ENCODE data around the gene CHD2.
"Not testable (repeated sequence)": the region's sequence is repeated elsewhere in the genome, so short reads cannot be mapped to it uniquely, and the experiment has no call there.

The CHD2 gene

GRCh38 chr15:92899948-92900730 lies at the start of gene CHD2:
Gene CHD2, plus strand, starts transcription at chr15:92900324. Its CDS starts 914 bp downstream, at chr15:92901238.
- no peaks in the 10 kb centered on the region for H3K9me3 ChIP-seq (ENCODE audit: control insufficient read depth in 2 of 2, low read length in 2 of 2)
- H3K4me3 ChIP-seq (ENCODE audit: low read length in 2 of 2) = peak within 1 kb of the TSS; percentile 79 to 95
- H3K9ac ChIP-seq (ENCODE audit: low read length in 2 of 2) = peak within 1 kb of the TSS; percentile 92 to 95
- no peaks in the 10 kb centered on the region for H3K27me3 ChIP-seq (ENCODE audit: control insufficient read depth in 1 of 2, insufficient read depth in 2 of 2, low read length in 2 of 2)
- peaks cover 8% of the 10 kb centered on the region for H3K4me1 ChIP-seq (ENCODE audit: control insufficient read depth, insufficient read depth, low read length)
- H3K36me3 ChIP-seq (ENCODE audit: control insufficient read depth in 2 of 2, insufficient read depth in 2 of 2, low read length in 2 of 2) = peaks cover 0 to 16% of the 10 kb centered on the region in 2 donors
- H3K27ac ChIP-seq (ENCODE audit: low read length) = peak within 1 kb of the TSS; percentile 84

GRCh38 chr15:92853222-92853621 lies 46.9 kb upstream of the CHD2 start:
- H3K36me3 ChIP-seq (ENCODE audit: control insufficient read depth in 2 of 2, insufficient read depth in 2 of 2, low read length in 2 of 2) = no peaks in the 10 kb centered on the region
- H3K27me3 ChIP-seq (ENCODE audit: control insufficient read depth in 1 of 2, insufficient read depth in 2 of 2, low read length in 2 of 2) = no peaks in the 10 kb centered on the region
- no peak overlapping the region for H3K9ac ChIP-seq (ENCODE audit: low read length in 2 of 2)
- H3K9me3 ChIP-seq (ENCODE audit: control insufficient read depth in 2 of 2, low read length in 2 of 2) = no peaks in the 10 kb centered on the region
- no peak overlapping the region for H3K4me3 ChIP-seq (ENCODE audit: low read length in 2 of 2)
- no peak overlapping the region for H3K27ac ChIP-seq (ENCODE audit: low read length)
- H3K4me1 ChIP-seq (ENCODE audit: control insufficient read depth, insufficient read depth, low read length) = no peaks in the 10 kb centered on the region

- Histone ChIP-seq H3K36me3 (ENCODE audit: control insufficient read depth in 2 of 2, insufficient read depth in 2 of 2, low read length in 2 of 2) (no peaks in the 10 kb centered on the region), H3K27ac (ENCODE audit: low read length) (no peak overlapping the region), H3K9ac (ENCODE audit: low read length in 2 of 2) (no peak overlapping the region), H3K4me3 (ENCODE audit: low read length in 2 of 2) (no peak overlapping the region), H3K4me1 (ENCODE audit: control insufficient read depth, insufficient read depth, low read length) (no peaks in the 10 kb centered on the region), H3K27me3 (ENCODE audit: control insufficient read depth in 1 of 2, insufficient read depth in 2 of 2, low read length in 2 of 2) (no peaks in the 10 kb centered on the region), H3K9me3 (ENCODE audit: control insufficient read depth in 2 of 2, low read length in 2 of 2) (peaks cover 0 to 7% of the 10 kb centered on the region in 2 donors)
Measured at GRCh38 chr15:92861742-92862141, 38.4 kb upstream of the CHD2 start.

GRCh38 chr15:92864127-92864814 lies 35.9 kb upstream of the CHD2 start:
- Histone ChIP-seq H3K4me3 (ENCODE audit: low read length in 2 of 2) (no peak overlapping the region), H3K4me1 (ENCODE audit: control insufficient read depth, insufficient read depth, low read length) (peaks cover 7% of the 10 kb centered on the region), H3K27ac (ENCODE audit: low read length) (no peak overlapping the region), H3K27me3 (ENCODE audit: control insufficient read depth in 1 of 2, insufficient read depth in 2 of 2, low read length in 2 of 2) (no peaks in the 10 kb centered on the region), H3K36me3 (ENCODE audit: control insufficient read depth in 2 of 2, insufficient read depth in 2 of 2, low read length in 2 of 2) (no peaks in the 10 kb centered on the region), H3K9me3 (ENCODE audit: control insufficient read depth in 2 of 2, low read length in 2 of 2) (peaks cover 0 to 7% of the 10 kb centered on the region in 2 donors), H3K9ac (ENCODE audit: low read length in 2 of 2) (no peak overlapping the region)

GRCh38 chr15:92869263-92869940 lies 30.7 kb upstream of the CHD2 start:
- Histone ChIP-seq H3K4me3 (ENCODE audit: low read length in 2 of 2) (peak overlapping the region in 1 of 2 donors; percentile 52), H3K27me3 (ENCODE audit: control insufficient read depth in 1 of 2, insufficient read depth in 2 of 2, low read length in 2 of 2) (no peaks in the 10 kb centered on the region), H3K9ac (ENCODE audit: low read length in 2 of 2) (peak overlapping the region in 1 of 2 donors; percentile 14), H3K36me3 (ENCODE audit: control insufficient read depth in 2 of 2, insufficient read depth in 2 of 2, low read length in 2 of 2) (no peaks in the 10 kb centered on the region), H3K4me1 (ENCODE audit: control insufficient read depth, insufficient read depth, low read length) (peaks cover 16% of the 10 kb centered on the region), H3K9me3 (ENCODE audit: control insufficient read depth in 2 of 2, low read length in 2 of 2) (peaks cover 0 to 2% of the 10 kb centered on the region in 2 donors), H3K27ac (ENCODE audit: low read length) (peak overlapping the region; percentile 90)

- Histone ChIP-seq H3K4me3 (ENCODE audit: low read length in 2 of 2) (peak overlapping the region in 1 of 2 donors; percentile 52), H3K9ac (ENCODE audit: low read length in 2 of 2) (peak overlapping the region; percentile 51 to 66), H3K27ac (ENCODE audit: low read length) (peak overlapping the region; percentile 90)
Measured at GRCh38 chr15:92870010-92870591, 30.0 kb upstream of the CHD2 start.

GRCh38 chr15:92872967-92873366 lies 27.2 kb upstream of the CHD2 start:
- H3K4me3 ChIP-seq (ENCODE audit: low read length in 2 of 2); H3K9ac ChIP-seq (ENCODE audit: low read length in 2 of 2); H3K27ac ChIP-seq (ENCODE audit: low read length); H3K36me3 ChIP-seq (ENCODE audit: control insufficient read depth in 2 of 2, insufficient read depth in 2 of 2, low read length in 2 of 2); H3K9me3 ChIP-seq (ENCODE audit: control insufficient read depth in 2 of 2, low read length in 2 of 2); H3K27me3 ChIP-seq (ENCODE audit: control insufficient read depth in 1 of 2, insufficient read depth in 2 of 2, low read length in 2 of 2): not testable (repeated sequence)
- peaks cover 16% of the 10 kb centered on the region for H3K4me1 ChIP-seq (ENCODE audit: control insufficient read depth, insufficient read depth, low read length)

More at GRCh38 chr15:92870010-92870591, 30.0 kb upstream of the CHD2 start:
- no peaks in the 10 kb centered on the region for H3K27me3 ChIP-seq (ENCODE audit: control insufficient read depth in 1 of 2, insufficient read depth in 2 of 2, low read length in 2 of 2)
- peaks cover 16% of the 10 kb centered on the region for H3K4me1 ChIP-seq (ENCODE audit: control insufficient read depth, insufficient read depth, low read length)
- no peaks in the 10 kb centered on the region for H3K36me3 ChIP-seq (ENCODE audit: control insufficient read depth in 2 of 2, insufficient read depth in 2 of 2, low read length in 2 of 2)
- H3K9me3 ChIP-seq (ENCODE audit: control insufficient read depth in 2 of 2, low read length in 2 of 2) = no peaks in the 10 kb centered on the region

- Histone ChIP-seq H3K27ac (ENCODE audit: low read length) (no peak overlapping the region), H3K4me1 (ENCODE audit: control insufficient read depth, insufficient read depth, low read length) (peaks cover 10% of the 10 kb centered on the region), H3K36me3 (ENCODE audit: control insufficient read depth in 2 of 2, insufficient read depth in 2 of 2, low read length in 2 of 2) (no peaks in the 10 kb centered on the region), H3K27me3 (ENCODE audit: control insufficient read depth in 1 of 2, insufficient read depth in 2 of 2, low read length in 2 of 2) (no peaks in the 10 kb centered on the region), H3K9me3 (ENCODE audit: control insufficient read depth in 2 of 2, low read length in 2 of 2) (no peaks in the 10 kb centered on the region), H3K4me3 (ENCODE audit: low read length in 2 of 2) (no peak overlapping the region), H3K9ac (ENCODE audit: low read length in 2 of 2) (no peak overlapping the region)
Measured at GRCh38 chr15:92877000-92877399, 23.1 kb upstream of the CHD2 start.

- H3K9me3 ChIP-seq (ENCODE audit: control insufficient read depth in 2 of 2, low read length in 2 of 2) = no peaks in the 10 kb centered on the region
- H3K27ac ChIP-seq (ENCODE audit: low read length) = no peak overlapping the region
- H3K9ac ChIP-seq (ENCODE audit: low read length in 2 of 2) = no peak overlapping the region
- no peaks in the 10 kb centered on the region for H3K27me3 ChIP-seq (ENCODE audit: control insufficient read depth in 1 of 2, insufficient read depth in 2 of 2, low read length in 2 of 2)
- H3K4me3 ChIP-seq (ENCODE audit: low read length in 2 of 2) = no peak overlapping the region
- no peaks in the 10 kb centered on the region for H3K36me3 ChIP-seq (ENCODE audit: control insufficient read depth in 2 of 2, insufficient read depth in 2 of 2, low read length in 2 of 2)
- H3K4me1 ChIP-seq (ENCODE audit: control insufficient read depth, insufficient read depth, low read length) = peaks cover 10% of the 10 kb centered on the region
Measured at GRCh38 chr15:92877416-92877815, 22.7 kb upstream of the CHD2 start.

GRCh38 chr15:92878593-92879053 lies 21.5 kb upstream of the CHD2 start:
- Histone ChIP-seq H3K27ac (ENCODE audit: low read length) (no peak overlapping the region), H3K9ac (ENCODE audit: low read length in 2 of 2) (no peak overlapping the region)

More at GRCh38 chr15:92878593-92879053, 21.5 kb upstream of the CHD2 start:
- Histone ChIP-seq H3K36me3 (ENCODE audit: control insufficient read depth in 2 of 2, insufficient read depth in 2 of 2, low read length in 2 of 2) (no peaks in the 10 kb centered on the region), H3K9me3 (ENCODE audit: control insufficient read depth in 2 of 2, low read length in 2 of 2) (no peaks in the 10 kb centered on the region), H3K4me1 (ENCODE audit: control insufficient read depth, insufficient read depth, low read length) (peaks cover 10% of the 10 kb centered on the region), H3K27me3 (ENCODE audit: control insufficient read depth in 1 of 2, insufficient read depth in 2 of 2, low read length in 2 of 2) (no peaks in the 10 kb centered on the region), H3K4me3 (ENCODE audit: low read length in 2 of 2) (no peak overlapping the region)
